HG03025 (cell line): ENCODE data around the gene SLC25A26.
A peak's percentile ranks its signal among the peaks of the same experiment; 100 is the strongest.

ENCODE experiments used
- ATAC-seq: cut with Tn5 transposase; IDR thresholded peaks from one replicate; pipeline ENCODE4 v1.9.1; 2021; ENCODE audit warnings: mild to moderate bottlenecking, moderate library complexity; ENCODE audit not compliant: unreplicated experiment, low FRiP score

The SLC25A26 gene

GRCh38 chr3:66220602-66221377 is at the start of gene SLC25A26:
Gene SLC25A26, plus strand, starts transcription at chr3:66221001. Its CDS starts 94 bp downstream, at chr3:66221095.
- peak; percentile 99 for ATAC-seq

GRCh38 chr3:66172394-66172793 is 48.4 kb upstream of the SLC25A26 start:
- ATAC-seq: no peak

DNA sequence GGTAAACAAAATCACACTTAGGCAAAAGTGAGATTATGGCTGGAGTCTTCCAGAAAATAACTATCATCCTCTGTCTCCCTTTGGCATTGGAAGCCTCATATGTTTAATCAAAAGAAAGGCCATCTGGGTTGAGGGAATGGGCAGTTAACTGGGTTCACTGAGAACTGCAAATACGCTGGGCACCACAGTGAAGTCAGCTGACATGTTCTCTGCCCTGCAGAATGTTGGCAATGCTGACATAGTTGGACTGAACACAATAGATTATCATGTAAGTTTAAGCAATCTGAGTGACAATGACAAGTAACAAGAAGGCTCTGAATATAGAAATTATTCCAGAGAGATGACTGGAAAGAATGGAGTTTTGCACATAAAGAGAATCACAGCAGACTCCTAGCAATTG is 43.8 kb upstream of the SLC25A26 start:
- ATAC-seq: no peak

GRCh38 chr3:66178206-66178605 is 42.6 kb upstream of the SLC25A26 start:
- ATAC-seq: no peak

DNA sequence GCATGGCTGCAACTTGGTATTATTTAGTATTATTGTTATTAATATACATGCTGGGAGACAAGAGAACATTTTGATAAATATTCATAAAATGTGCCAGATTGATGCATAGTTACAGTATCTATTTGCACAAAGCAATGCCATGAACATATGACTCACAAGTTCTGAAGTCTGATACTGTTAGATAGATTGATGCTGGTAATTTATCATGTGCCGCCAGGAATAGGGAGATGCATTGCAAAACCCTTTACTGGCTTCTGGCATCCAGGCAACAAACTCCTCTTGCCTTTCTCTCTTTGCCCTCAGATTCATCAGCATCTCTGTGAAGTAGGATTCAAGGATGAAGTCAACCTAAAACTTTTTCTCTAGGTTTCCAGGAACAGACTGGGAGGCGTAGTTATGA is 41.0 kb upstream of the SLC25A26 start:
- no peak for ATAC-seq

GRCh38 chr3:66181764-66182163 is 39.0 kb upstream of the SLC25A26 start:
- ATAC-seq: no peak

DNA sequence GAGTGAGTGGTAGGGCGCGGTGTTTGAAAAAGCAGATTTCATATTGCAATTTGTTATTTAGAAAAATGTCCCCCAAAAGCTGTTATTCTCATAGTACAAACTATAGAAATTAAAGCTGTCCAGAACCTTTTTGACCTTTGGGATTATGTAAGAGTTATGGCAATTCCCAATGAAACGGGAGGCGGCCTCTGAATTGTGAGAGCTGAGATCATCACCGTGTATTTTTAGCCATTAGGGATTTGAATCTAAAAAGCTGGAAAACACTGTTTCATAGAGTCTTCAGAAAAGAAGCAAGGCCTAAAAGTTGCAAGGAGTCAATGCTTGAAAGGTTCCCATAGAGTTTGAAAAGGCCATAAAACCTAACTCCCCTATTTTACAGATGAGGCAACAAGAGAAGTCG is 38.6 kb upstream of the SLC25A26 start:
- no peak for ATAC-seq

DNA sequence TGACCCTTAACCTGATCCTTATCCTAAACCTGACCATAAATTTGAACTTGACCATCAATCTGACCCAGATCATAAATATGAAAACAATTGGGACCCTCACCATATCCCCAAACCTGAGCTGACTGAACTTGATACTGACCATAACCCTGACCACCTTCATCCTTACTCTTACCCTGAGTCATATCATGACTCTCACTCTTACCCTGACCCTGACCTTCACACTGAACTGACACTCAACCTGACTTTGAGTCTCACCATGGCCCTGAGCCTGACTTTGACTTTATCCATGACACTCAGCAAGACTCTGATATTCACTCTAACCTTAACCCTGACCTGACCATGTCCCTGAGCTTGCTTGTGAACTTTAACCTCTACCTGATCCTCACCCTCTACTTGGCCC is 34.3 kb upstream of the SLC25A26 start:
- ATAC-seq: no peak

- ATAC-seq: no peak
Measured at GRCh38 chr3:66195347-66195783, 25.4 kb upstream of the SLC25A26 start.

DNA sequence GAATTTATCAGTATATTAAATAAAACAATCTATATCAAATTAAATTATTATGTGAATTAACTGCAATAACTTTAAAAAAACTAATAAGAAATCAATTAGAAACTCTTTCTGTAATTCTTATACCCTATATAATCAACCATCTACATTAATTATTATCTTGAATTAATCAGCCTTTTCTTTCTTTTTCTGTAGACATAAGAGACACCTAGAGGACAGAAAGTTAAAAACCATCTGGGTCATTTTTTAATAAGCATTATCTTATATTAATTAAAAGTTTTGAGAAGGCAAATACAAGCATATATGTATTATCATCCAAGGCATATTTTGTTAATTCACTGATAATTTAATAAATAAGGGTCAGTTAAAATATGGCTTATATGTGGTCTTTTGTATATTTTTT is 24.2 kb upstream of the SLC25A26 start:
- ATAC-seq: no peak

- no peak for ATAC-seq
Measured at GRCh38 chr3:66198437-66199088, 22.2 kb upstream of the SLC25A26 start.

DNA sequence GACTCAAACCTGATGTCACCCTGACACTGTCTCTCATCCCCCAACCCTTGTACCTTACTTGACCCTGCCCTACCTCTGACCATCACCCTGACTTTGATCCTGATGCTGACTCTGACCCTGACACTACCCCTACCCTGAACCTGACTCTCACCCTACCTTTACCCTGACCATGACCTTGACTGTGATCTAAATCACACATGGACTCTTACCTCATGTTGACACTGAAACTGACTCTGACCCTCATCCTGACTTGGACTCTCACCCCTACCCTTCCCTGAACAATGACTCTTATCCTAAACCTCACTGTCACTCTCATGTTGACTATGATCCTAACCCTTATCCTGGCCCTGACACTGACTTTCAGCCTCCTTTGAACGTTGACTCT is 21.7 kb upstream of the SLC25A26 start:
- no peak for ATAC-seq

GRCh38 chr3:66200147-66200546 is 20.7 kb upstream of the SLC25A26 start:
- ATAC-seq: no peak

DNA sequence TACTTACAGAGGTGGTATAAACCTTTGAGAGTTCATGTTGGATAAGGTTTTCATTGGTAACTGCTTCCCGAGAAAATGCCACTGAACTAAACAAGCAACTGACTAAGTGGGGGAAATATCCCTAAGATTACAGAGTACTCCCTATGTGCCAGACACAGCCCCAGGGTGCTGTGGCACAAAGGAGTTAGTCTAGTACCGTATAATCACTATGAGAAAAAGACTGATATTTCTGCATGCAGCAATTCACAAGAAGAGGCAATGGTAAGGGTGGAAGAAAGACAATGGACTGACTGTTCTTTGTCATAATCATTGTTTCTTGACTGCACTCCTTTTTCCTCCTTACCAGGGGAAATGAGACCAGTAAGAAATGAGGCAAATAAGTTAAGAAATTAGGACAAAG is 20.0 kb upstream of the SLC25A26 start:
- no peak for ATAC-seq

GRCh38 chr3:66203275-66203674 is 17.5 kb upstream of the SLC25A26 start:
- no peak for ATAC-seq

- ATAC-seq: no peak
Measured at GRCh38 chr3:66206806-66207205, 14.0 kb upstream of the SLC25A26 start.

GRCh38 chr3:66208189-66208588 is 12.6 kb upstream of the SLC25A26 start:
- no peak for ATAC-seq

- no peak for ATAC-seq
Measured at GRCh38 chr3:66210687-66211295, 10.0 kb upstream of the SLC25A26 start.

DNA sequence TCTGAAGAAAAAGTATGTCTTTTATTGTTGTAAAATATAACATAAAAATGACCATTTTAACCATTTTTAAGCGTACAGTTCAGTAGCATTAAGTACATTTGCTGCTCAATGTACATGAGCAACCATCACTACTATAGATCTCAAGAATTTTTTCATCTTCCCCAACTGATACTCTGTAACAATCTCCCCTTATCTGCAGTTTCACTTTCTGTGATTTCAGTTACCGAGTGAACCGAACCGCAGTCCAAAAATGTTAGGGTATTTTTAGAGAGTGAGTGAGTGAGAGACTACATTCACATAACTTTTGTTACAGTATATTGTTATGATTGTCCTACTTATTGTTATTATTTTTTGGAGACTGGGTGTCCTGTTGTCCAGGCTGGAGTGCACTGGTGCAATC is 9.0 kb upstream of the SLC25A26 start:
- no peak for ATAC-seq

- no peak for ATAC-seq
Measured at GRCh38 chr3:66215106-66215505, 5.7 kb upstream of the SLC25A26 start.

GRCh38 chr3:66220066-66220465 is 735 bp upstream of the SLC25A26 start:
- no peak for ATAC-seq

GRCh38 chr3:66224220-66224619 is 3.4 kb downstream of the SLC25A26 start:
- ATAC-seq: no peak
